HG02885 (cell line): ENCODE measurements around the gene GLIS2.

Source experiments
- ATAC-seq: cut with Tn5 transposase; IDR thresholded peaks from one replicate; pipeline ENCODE4 v1.9.1; 2021; ENCODE audit warnings: mild to moderate bottlenecking; ENCODE audit not compliant: unreplicated experiment, poor library complexity

Gene GLIS2

DNA sequence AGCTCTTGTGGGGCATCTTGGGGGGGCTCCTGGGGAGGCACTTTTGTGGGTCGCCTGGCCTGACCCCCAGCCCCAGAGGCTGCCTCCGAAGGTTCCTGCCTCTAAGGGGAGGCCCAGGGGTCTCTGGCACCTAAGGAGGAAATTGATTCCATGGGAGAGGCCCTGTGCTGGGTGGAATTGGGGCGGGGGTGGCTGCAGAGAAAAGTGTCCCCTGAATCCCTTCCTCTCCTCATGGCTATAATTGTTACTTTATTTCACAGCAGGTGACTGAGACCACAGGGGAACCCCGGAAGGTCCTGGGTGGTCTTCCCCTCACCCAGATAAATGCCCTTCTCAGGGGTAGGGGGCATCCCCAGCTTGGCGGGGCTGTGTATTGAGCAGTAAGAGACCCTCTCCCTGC, 3.1 kb downstream of the GLIS2 start:
- no peak for ATAC-seq

DNA sequence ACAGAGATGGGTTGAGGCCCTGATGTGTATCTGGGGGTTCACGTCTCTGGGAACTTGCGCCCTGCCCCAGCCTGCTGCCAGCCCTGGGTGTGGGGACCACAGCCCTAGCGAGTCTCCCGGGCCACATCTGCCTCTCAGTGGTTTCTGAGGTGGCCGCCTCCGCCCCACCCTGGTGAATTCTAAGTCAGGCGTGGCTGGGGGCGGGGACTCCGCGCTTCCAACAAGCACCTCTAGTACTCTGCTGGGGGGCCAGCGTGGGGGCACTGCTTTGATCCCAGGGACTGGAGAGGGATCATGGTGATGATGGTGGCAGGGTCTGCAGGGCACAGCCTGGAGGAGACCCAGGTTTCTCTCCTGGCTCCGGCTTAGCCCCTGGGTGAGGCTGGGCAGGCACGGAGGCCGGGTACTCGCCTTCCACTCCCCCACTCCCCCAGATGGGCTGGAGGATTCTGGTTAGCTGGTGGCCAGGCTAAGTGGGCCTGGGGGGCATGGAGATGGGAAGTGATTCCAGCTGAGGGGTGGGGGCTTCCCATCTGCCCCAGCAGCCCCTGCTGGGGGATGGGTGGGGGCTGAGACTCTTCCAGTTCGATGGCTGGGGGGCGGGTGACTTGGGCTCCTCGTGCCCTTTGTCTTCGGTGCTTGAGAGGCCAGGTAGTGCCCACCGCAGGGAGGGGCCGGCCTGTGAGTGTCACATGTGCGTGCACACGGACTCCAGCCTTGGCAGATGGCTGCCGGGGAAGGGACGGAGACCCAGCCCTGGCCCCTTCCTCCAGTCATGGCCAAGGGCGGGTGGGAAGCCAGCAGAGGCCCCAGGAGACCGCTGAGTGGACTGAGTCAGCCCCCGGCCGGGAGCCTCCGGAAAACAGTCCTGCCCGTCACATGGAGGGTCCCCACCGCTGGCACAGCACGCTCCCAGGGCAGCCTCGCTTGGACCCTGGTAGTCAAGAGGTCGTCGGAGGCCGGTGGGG, 3.9 kb downstream of the GLIS2 start:
- ATAC-seq, result peak; percentile 65

DNA sequence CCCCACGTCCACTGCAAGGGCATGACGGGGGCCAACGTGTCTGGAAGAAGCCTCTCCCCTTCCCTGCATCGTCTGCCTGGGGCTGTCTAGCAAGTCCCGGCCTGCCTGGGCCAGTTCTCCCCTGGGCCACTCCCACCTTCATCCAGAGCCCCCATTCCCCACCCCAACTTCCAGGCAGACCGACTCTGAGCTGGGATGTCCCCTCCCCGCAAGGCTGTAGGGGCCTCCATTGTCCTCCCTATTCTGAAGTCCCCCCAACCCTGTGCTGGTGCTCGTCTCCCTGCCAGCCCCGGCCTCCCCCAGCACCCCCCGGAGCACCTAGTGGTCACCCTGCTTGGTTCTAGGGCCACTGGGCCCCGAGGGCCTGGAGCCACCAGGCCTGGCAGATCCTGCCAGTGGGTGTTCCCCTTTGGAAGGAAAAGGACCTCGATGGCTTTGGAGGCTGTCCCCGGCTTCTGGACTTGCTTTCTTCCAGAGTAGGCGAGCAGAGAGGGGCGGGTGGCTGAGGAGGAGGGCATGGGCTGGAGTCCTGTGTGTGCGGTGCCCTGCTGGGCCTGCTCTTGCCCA, 4.8 kb downstream of the GLIS2 start:
- no peak for ATAC-seq

DNA sequence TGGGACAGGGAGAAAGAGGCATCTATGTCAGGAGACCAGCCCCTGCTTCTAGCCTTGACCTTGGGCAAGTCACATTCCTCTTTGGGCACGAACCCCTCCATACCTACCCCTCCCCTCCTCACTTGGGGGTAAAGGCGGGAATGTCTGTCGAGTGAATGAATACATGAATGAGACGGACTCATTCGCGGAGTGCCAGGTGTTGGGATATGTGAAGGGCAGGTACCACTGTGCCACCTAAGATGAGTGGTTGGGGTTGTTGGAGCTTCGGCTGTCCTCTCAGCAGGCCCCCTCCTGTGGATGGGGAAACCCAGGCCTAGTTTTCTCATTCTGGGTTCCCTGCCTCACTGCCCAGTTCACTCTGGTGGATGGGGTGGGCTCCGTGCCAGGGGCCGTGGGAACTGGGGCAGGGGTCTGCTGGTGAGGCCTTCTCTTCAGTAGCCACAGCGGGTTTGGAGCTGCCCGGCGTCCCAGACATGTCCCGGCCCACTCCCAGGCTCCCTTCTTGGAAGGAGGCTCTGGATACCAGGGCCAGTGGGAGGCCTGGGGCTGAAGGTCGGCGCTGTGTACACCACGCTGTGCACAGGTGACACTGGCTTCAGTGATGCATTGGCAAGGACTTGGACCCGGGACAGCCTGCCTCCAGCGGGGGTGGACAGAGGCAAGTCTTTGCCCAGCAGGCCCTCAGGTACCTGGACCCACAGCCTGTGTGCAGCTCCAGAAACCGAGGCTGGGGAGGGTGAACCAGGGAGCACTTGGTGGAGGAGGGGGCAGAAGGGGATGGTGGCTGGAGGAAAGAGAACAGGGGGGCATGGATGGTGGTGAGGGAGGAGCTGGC, 5.6 kb downstream of the GLIS2 start:
- no peak for ATAC-seq

DNA sequence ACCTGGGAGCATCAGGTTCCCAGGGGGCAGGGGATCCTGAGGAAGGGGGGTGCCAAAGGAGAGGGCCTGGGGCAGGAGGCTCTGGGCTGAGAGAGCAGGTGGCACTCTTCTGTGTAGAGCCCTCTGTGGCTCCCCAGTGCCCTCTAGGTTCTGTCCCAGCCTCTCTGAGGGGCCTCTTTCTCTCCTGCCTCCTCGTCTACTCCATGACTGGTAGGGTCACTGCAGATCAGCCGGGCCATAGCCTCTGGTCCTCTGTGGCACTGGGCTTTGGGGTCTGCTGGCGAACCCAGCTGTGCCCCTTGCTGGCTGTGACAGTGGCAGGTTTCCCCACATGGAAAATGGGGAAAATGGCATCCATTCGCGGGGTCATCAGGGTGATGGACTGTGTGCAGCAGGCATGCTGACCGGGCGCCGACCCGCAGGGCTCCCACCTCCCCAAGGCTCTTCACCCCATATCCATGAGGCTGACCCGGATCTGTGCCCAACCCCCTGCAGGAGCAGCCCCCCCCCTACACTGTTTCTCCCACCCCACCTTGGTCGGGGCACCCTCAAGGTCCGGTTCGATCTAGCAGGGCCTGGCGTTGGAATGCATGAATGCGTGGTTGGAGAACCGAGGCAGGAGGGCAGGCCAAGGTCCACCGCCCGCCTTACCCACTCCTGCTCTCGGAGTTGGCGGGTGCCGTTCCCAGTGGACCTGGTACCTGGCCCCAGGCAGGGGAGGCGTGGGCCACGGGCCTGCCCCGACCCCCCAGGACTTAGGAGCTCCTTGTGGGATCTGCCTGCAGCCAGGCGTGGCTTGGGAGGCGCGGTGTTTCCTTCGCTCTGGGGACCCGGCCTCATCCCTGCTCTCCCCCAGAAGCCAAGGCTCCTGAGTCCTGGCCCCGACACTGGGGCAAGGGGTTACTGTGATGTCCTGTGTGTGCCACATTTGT, 6.5 kb downstream of the GLIS2 start:
- no peak for ATAC-seq

DNA sequence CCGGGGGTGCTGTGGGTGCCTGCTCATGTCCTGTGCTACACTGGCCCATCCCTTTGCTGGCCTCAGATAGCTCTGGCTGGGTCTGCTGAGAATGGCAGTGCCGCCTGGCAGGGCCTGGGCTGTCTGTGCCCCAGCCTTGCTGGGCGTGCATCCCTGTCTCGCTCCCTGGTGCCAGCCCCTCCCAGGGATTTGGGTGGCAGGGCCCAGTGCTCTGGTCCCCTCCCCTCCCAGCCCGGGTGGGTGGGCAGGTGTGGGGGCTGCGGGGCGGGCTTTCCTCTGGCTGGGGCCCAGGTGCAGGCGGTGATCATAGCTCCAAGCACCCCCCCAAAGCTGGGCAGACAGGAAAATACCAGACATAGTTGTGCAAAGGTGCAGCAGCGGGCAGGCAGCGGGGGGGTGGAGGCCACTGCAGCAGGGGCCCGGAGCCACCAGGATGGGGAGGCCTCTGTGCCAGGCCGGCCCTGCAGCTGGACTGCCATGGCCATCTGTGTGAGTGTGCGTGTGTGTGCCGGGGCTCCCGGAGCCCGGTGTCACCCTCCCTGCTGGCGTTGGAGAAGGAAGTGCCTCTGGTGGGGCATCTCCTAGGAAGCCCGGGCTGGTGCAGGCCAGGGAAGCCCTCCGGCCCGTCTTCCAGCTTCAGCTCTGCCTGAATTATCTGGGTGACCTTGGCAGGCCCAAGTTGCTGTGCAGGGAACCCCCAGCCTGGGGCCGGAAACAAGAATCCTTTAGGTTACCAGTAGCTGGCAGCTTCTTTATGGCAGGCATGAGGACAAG, 7.4 kb downstream of the GLIS2 start:
- ATAC-seq, result no peak

DNA sequence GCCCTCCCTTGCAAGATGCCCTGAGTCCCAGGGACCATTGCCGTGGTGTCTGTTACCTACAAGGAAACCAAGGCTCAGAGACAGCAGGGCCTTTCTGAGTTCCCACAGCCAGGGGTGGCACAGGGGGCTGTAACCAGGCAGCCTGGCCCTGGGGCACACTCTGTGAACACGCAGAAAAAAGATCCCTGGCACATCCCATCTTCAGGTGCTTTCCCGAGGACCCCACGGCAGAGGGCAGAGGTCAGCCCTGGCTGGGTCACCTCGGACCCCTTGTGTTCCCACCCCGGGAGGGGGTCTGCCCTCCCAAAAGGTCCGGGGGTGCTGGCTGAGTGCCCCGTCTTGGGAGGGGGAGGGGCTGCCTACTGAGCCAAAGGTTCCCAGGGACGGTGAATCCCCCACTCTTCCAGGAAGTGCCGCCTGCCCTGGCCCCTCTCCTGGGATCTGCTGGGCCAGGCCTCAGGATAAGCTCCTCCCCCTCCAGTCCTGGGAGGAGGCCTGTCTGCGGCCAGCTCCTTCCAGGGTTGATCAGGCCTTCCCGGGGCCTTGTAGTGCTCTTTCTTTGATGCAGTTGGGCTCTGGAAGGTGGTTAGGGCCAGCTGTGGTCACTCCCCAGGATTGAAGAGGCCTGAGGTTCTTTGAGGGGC, 8.1 kb downstream of the GLIS2 start:
- no peak for ATAC-seq

DNA sequence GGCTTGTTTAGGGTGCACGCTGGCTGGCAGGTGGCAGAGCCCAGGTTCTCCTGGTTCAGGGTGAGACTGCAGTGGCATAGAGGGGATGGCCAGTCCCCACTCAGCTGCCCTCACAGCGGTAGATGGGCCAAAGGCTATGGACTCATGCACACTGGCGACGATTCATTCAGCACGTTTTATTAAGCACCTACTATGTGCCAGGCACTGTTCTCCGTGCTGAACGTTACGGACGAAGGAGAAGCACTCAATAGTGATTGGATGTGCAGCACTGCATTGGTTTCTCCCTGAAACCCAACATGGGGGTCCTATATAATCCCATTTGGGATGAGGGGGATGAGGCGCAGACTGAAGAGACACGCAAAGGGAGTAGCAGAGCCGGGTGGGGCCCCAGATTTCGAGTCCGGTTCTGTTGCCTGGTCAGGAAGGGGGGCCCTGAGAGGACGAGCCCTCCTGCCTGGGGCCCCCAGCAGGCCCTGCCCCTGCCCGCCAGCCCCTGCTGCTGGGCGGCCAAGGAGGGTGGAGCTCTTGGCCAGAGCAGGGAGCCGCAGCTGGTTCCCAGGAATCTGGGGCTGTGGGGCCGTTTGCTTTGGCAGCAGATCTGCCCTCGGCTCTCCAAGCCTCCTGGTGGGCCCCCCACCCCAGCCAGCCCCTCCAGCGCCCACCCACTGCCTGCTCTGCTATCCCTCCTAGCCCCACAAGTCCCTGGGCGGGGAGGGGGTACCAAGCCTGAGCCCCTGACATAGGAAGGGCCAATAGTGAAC, 8.8 kb downstream of the GLIS2 start:
- no peak for ATAC-seq

DNA sequence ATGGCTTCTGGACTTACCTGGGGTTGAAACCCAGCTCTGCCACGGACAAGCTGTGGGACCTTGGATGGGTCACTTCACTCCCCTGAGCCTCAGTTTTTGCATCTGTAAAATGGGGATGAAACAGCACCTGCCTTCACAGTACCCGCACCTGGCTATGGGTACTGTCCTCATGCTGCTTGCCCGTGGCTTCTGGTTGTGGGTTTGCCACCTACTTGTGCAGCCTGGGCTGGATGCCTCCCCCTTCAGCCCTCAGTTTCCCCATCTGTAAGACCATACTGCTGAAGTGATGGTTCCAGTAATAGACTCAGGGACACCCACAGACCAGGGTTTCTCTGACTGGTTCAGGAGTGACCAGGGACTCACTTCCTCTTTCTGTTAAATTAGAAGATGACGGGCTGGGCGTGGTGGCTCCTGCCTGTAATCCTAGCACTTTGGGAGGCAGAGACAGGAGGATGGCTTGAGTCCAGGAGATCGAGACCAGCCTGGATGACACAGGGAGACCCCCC, 9.4 kb downstream of the GLIS2 start:
- ATAC-seq, result no peak

DNA sequence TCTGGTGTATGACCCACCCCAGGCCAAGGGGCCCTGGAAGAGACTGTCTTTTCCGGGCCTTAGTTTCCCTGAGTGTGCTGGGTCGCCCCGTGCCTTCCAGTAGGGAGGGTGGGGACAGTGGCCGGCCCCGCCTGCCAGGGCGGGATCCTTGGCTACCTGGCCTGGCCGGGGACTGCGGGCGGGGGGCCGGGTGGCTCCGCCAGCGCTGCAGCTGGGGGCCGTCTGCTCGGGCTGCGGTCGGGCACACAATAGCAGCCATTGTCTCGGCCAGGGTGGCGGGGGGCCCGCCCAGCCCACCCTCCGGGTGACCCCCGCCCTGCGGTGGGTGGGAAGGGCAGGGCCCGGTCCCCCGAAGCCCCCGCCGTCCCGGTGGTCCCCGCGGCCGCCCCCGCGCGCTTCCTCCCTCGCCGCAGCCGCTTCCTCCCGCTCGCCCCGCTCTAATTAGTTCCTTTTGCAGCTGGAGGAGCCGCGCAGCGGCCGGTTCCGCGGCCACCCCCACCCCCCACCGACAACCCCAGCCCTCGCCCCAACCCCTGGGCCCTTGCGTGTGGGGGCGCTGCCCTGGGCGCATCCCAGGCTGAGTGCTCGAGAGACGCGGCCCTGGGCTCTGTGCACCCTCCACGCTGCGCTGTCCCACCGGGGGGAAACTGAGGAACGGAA, 11.6 kb downstream of the GLIS2 start:
- ATAC-seq, result no peak

DNA sequence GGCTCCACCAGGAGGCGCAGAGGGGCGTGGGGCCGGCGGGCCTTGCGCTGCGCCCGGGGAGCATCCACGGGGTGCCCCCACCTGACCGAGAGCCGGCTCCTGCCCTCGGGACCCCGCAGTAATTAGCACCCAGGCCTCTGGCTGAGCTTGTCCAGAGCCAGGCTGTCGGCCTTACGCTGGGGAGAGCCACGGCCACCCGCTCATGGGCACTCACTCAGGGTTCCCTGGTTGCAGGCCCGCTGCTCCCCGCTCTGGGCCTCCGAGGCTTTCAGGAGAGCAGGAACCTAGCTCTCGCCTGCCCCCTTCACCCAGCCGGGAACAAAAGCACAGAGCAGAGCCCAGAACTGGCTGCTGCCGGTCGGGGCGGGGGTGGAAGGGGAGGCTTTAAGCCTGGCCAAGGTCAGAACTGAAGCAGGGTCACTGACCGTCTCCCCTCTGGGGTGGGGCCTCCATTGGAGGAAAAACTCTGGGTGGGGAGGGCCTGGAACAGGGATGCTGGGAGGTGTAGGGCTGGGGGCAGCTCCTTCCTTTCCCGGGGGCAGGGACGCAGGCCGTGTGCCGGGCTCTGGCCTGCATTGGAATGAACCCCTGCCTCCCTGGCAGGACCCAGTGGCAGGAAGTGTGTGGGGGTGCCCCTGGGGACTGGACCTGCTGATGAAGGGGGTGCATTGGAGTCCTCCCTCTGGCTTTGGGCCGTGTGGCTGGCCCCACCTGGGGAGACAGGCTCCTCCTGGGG, 12.3 kb downstream of the GLIS2 start:
- no peak for ATAC-seq

DNA sequence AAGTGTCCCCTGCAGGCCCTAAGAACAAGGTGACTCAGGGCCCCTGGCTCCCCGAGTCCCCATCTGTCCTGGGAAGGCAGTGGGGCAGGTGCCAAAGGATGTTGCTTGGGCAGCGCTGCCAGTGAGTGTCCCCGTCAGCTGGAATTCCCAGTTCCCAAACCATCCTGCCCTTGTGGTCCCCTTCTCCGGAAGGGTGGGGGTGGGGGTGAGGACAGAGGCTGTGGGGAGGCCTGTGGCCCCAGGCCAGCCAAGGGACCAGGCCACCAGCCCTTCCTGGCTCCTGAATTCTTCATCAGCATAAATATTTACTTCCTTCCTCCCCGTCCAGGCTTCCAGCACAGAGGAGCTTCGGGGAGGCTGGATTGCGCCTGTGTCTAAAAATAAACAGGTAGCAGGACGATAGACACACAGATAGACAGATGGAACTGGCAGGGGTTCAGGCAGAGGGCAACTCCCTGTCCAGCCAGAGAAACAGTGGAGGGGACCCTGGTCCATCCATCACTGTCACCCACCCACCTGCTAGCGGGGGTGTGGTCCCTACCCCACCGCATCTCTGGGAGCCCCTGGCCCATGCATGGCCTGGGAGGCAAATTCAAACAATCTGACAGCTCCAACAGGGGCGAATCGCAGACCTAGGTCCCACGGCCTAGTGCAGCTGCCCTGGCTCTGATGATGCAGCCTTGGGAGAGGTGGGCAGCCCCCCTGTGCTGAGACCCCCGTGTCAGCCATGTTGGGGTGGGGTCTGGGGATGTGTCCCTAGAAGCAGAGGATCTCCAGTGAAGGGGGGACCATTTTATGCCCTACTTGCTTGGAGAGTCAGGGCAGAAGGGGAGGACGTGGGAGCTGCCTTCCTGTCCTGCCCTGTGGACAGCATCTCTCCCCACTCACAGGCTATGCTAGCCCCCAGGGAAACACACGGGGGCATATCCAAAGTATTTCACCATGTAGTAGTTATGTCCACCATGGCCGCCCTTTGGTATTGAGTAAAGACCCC, 13.2 kb downstream of the GLIS2 start:
- no peak for ATAC-seq

DNA sequence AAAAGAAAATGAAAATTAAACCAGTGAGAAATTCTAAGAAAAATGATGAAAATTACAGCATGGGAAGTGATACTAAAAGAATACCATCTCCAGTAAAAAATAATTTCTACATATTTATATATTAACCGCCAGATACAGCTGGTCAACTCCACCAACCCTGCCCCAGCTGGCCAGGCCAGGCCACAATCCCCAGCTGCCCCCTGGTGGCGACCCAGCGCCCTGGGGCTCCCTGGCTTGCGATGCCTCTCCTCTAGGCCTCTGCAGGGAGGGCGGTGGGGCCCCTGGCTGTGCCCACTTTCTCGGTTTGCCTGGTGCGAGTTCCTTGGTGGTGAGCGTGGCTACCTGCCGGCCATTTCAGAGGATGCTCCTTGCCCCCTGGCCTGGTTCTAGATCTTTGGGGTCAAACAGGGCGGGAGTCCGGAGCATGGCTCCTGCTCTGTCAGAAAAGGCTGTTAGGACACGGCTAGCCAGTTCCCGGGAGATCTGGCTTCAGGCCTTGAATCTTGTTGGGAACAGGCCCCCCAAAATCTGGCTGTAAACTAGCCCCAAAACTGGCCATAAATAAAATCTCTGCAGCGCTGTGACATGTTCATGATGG, 14.5 kb downstream of the GLIS2 start:
- no peak for ATAC-seq

DNA sequence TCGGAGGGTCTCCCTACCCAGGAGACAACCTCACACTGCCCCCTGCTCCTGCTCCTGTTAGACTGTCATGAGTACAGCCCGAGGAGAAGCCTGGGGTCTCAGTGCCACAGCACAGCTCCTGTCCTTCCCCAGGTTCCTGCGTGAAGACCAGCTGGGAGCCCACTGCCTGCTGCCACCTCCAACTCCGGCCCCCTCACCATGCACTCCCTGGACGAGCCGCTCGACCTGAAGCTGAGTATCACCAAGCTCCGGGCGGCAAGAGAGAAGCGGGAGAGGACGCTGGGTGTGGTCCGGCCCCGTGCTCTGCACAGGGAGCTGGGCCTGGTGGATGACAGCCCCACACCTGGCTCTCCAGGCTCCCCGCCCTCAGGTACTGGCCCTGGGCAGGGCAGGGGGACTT, 16.2 kb downstream of the GLIS2 start:
- no peak for ATAC-seq
